ENCODE results near the gene CNST.
"Not testable (repeated sequence)": the region's sequence is repeated elsewhere in the genome, so short reads cannot be mapped to it uniquely, and the experiment has no call there.

CNST gene

DNA sequence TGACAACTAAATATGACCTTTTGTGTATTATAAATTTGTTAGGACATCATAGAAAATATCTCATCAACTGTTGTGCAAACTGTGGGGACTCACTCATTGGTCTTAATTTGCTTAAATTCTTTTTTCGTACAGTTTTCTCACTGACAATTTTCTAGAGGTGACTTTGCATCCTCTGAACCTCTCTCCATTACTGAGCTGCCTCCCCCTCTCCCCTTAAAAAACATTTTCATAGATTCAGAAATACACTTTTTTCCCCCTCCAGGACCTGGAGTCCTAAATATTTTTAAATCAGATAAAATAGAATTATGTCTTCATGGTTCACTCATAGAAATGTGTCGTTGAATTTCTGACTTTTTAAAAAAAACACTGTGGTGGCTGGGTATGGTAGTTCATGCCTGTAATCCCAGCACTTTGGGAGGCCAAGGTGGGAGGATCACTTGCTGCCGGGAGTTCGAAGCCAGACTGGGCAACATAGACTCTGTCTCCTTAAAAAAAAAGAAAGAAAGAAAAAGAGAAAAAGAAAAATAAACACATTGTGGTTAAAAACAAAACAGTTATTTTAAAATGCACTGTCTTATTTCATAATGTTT, 1.5 kb downstream of the CNST start:
- no peak for DNase-seq (ENCODE audit: low read depth)
- TF ChIP-seq, protein P1, sequence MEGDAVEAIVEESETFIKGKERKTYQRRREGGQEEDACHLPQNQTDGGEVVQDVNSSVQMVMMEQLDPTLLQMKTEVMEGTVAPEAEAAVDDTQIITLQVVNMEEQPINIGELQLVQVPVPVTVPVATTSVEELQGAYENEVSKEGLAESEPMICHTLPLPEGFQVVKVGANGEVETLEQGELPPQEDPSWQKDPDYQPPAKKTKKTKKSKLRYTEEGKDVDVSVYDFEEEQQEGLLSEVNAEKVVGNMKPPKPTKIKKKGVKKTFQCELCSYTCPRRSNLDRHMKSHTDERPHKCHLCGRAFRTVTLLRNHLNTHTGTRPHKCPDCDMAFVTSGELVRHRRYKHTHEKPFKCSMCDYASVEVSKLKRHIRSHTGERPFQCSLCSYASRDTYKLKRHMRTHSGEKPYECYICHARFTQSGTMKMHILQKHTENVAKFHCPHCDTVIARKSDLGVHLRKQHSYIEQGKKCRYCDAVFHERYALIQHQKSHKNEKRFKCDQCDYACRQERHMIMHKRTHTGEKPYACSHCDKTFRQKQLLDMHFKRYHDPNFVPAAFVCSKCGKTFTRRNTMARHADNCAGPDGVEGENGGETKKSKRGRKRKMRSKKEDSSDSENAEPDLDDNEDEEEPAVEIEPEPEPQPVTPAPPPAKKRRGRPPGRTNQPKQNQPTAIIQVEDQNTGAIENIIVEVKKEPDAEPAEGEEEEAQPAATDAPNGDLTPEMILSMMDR (IDR thresholded peaks at IDR 0.05; ENCODE audit: insufficient read depth, low read depth, low read length, missing control alignments), result no peak
- peak overlapping the region; percentile 98 for H3K4me3 ChIP-seq (ENCODE audit: low read depth, low read length)

DNA sequence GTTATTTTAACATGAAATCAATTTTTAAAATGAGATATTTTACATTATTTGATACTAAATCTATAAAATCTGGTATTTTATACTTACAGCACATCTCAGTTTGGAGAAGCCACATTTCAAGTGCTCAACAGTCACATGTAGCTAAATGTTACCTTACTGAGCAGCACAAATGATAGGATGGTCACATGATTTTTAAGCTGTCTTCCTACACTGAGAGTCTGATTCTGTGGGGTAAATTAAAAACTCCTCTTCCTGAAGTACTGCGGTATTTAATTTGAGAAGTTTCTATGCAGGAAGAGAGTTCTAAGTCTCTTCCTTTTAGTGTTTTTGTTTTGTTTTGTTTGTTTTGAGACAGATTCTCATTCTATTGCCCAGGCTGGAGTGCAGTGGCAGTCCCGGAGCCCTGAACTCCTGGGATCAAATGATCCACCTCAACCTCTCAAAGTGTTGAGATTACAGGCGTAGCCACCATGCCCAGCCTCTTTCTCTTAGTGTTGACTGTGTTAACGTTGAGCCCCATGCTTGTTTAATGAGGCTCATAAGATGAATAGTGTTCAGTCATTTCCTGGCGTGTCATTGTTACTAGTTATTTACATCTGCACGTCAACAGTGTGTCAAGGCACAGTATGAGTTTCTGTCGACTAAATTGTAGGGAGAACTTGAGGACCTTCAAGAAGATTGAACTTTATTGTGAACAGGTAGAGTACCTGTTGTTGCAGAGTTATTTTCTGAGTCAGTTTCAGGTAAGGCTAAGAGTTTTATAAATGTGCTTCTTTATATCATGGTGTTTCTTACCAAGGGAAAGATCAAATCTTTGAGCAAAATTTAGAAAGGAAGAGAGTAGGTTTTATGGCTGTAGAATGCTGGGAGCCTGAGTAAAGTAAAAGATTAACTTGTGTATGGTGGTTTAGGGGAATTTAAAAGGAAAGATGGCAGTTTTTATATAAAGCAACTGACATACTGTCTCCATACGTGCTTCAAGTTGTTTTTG, 3.3 kb downstream of the CNST start:
- peak; percentile 45 for DNase-seq (ENCODE audit: low read depth)
- TF ChIP-seq, protein P1 (IDR thresholded peaks at IDR 0.05; ENCODE audit: insufficient read depth, low read depth, low read length, missing control alignments), result no peak
- H3K4me3 ChIP-seq (ENCODE audit: low read depth, low read length), result peak overlapping the region; percentile 28

DNA sequence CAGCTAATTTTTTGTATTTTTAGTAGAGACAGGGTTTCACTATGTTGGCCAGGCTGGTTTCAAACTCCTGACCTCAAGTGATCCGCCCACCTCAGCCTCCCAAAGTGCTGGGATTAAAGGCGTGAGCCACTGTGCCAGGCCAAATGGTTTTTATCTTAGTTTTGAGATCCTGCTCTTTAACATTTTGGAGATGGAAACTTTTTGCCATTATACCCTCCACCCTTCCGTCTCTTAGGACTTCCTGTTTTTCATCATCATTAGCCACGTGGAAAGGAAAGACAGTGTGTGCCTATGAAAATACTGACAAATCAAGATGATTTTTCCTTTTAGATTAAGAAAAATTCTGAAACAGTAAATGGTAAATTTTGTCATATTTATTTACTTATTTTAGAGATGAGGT, 5.1 kb downstream of the CNST start:
- not testable (repeated sequence) for H3K4me3 ChIP-seq (ENCODE audit: low read depth, low read length); DNase-seq (ENCODE audit: low read depth)

DNA sequence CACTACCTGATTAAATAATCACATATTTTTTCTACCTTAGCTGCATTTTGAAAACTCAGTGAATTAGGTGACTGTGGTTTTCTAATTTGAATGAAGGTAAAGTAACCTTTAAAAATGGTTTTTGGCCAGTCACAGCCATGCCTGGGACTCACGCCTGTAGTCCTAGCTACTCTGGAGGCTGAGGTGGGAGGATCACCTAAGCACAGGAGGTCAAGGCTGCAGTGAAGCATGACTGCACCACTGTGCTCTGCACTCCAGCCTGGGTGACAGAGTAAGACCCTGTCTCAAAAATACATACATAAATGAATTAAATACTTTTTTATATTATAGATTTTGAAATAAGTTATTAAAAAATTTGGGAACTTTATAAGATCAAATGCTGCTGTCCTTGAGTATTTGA, 5.7 kb downstream of the CNST start:
- no peak overlapping the region for H3K4me3 ChIP-seq (ENCODE audit: low read depth, low read length)
- TF ChIP-seq, protein P1 (IDR thresholded peaks at IDR 0.05; ENCODE audit: insufficient read depth, low read depth, low read length, missing control alignments), result no peak
- DNase-seq (ENCODE audit: low read depth), result no peak

DNA sequence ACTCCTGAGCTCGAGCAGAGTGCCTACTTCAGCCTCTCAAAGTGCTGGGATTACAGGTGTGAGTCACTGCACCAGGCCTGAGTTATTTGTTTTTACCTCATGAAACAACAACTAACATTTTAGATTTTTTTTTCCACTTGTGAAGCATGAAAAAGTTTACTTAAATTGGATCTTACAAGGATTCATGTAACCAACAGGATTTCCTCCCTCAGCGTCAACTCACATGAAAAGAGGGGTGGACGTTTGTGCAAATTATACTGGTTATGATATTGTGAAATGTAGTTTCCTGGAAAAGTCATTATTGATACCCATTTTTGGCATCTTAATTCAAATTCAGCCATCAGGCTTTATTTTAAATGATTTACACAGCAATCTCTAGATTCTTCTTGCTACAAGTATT, 6.5 kb downstream of the CNST start:
- no peak overlapping the region for H3K4me3 ChIP-seq (ENCODE audit: low read depth, low read length)
- TF ChIP-seq, protein P1 (IDR thresholded peaks at IDR 0.05; ENCODE audit: insufficient read depth, low read depth, low read length, missing control alignments), result no peak
- DNase-seq (ENCODE audit: low read depth), result no peak

DNA sequence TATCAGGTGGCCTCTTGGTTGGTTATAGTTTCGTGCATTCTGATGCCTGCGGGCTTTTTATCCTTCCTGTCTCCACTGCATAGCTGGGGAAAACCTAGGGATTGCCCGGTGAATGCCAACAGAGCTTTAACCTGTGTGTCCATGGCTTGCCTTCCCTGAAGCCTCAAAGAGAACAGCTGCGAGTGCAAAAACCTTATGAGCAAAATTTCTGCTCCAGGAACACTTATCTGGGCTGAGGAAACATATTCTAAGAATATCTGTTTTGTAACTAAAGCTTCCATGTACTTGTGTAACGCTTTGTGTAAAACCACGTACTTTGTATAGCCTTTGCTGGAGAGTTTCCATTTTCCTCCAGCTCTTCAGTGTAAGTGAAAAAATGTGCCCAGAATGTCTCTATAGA, 7.2 kb downstream of the CNST start:
- TF ChIP-seq, protein P1 (IDR thresholded peaks at IDR 0.05; ENCODE audit: insufficient read depth, low read depth, low read length, missing control alignments), result no peak
- H3K4me3 ChIP-seq (ENCODE audit: low read depth, low read length), result no peak overlapping the region
- DNase-seq (ENCODE audit: low read depth), result no peak

DNA sequence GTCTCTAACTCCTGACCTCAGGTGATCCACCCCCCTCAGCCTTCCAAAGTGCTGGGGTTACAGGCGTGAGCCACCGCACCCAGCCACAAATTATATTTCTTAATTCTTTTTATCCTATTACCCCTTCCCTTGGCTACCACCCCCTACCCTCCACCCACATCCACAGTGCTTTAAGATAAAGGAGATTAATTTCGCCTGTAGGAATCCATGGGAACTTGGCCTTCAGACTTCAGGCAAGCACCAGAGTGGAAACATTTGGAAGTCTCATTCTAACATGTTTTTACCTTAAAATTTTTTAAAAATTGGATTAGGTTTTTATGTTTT, 10.4 kb downstream of the CNST start:
- TF ChIP-seq, protein P1 (IDR thresholded peaks at IDR 0.05; ENCODE audit: insufficient read depth, low read depth, low read length, missing control alignments), result no peak
- H3K4me3 ChIP-seq (ENCODE audit: low read depth, low read length), result no peak overlapping the region
- no peak for DNase-seq (ENCODE audit: low read depth)
